C4-2B (cell line): ENCODE data around the gene ADGRD2.

ENCODE experiments used
- CTCF ChIP-seq: fragments of 450-650 bp; conservative IDR thresholded peaks from 2 replicates; pipeline ENCODE4 v1.5.1; 2017; ENCODE audit warnings: mild to moderate bottlenecking
- ZFX ChIP-seq: fragments of 450-650 bp; IDR thresholded peaks from 2 replicates; pipeline ENCODE4 v1.6.1; 2017

- no peak for TF ChIP-seq CTCF
- TF ChIP-seq ZFX: no peak
These were observed 63.2 kb downstream of the ADGRD2 start for GRCh38 chr9:124513376-124513994.
